GM08714 (cell line): ENCODE data around the gene TRAPPC12.
"Not testable (repeated sequence)": the region's sequence is repeated elsewhere in the genome, so short reads cannot be mapped to it uniquely, and the experiment has no call there.

Experiments
- H3K4me3 ChIP-seq: fragments of 200-500 bp; sonication (Bioruptor generic); 2 replicates; pipeline ENCODE4 v1.5.1; 2014; ENCODE audit warnings: mild to moderate bottlenecking, low read length, inconsistent platforms
- ZNF274 ChIP-seq: IDR thresholded peaks from 2 replicates; pipeline ENCODE4 v1.6.1; 2012; ENCODE audit warnings: mild to moderate bottlenecking, low read depth, low read length

TRAPPC12 gene

GRCh38 chr2:3443506-3444084 lies 64.1 kb downstream of the TRAPPC12 start:
- no peak overlapping the region for H3K4me3 ChIP-seq
- TF ChIP-seq ZNF274, result no peak

GRCh38 chr2:3445891-3446290 lies 66.4 kb downstream of the TRAPPC12 start:
- TF ChIP-seq ZNF274, result no peak
- no peak overlapping the region for H3K4me3 ChIP-seq

- TF ChIP-seq ZNF274, result no peak
- H3K4me3 ChIP-seq, result no peak overlapping the region
Observed at GRCh38 chr2:3446381-3446780, 66.9 kb downstream of the TRAPPC12 start.

- not testable (repeated sequence) for H3K4me3 ChIP-seq
Observed at GRCh38 chr2:3447186-3447585, 67.7 kb downstream of the TRAPPC12 start.

GRCh38 chr2:3447789-3448317 lies 68.4 kb downstream of the TRAPPC12 start:
- H3K4me3 ChIP-seq, result no peak overlapping the region
- no peak for TF ChIP-seq ZNF274

- not testable (repeated sequence) for H3K4me3 ChIP-seq
Observed at GRCh38 chr2:3448441-3448911, 69.0 kb downstream of the TRAPPC12 start.

- no peak overlapping the region for H3K4me3 ChIP-seq
- no peak for TF ChIP-seq ZNF274
Observed at GRCh38 chr2:3449086-3449485, 69.6 kb downstream of the TRAPPC12 start.

GRCh38 chr2:3449936-3450335 lies 70.4 kb downstream of the TRAPPC12 start:
- no peak for TF ChIP-seq ZNF274
- no peak overlapping the region for H3K4me3 ChIP-seq

- no peak for TF ChIP-seq ZNF274
- H3K4me3 ChIP-seq, result no peak overlapping the region
Observed at GRCh38 chr2:3450385-3451010, 71.0 kb downstream of the TRAPPC12 start.

GRCh38 chr2:3451169-3451568 lies 71.7 kb downstream of the TRAPPC12 start:
- H3K4me3 ChIP-seq, result no peak overlapping the region
- TF ChIP-seq ZNF274, result no peak

GRCh38 chr2:3451926-3452671 lies 72.6 kb downstream of the TRAPPC12 start:
- H3K4me3 ChIP-seq, result no peak overlapping the region
- TF ChIP-seq ZNF274, result no peak

- no peak for TF ChIP-seq ZNF274
- H3K4me3 ChIP-seq, result no peak overlapping the region
Observed at GRCh38 chr2:3453190-3453999, 73.9 kb downstream of the TRAPPC12 start.

GRCh38 chr2:3454005-3454404 lies 74.5 kb downstream of the TRAPPC12 start:
- not testable (repeated sequence) for H3K4me3 ChIP-seq

GRCh38 chr2:3454802-3455201 lies 75.3 kb downstream of the TRAPPC12 start:
- no peak for TF ChIP-seq ZNF274
- no peak overlapping the region for H3K4me3 ChIP-seq
